AG09319 (cell line): ENCODE measurements around the gene CDKN2B-AS1.

Experiments used
- DNase-seq: peaks from one replicate; pipeline ENCODE4 v3.0.0-alpha.2; 2010; ENCODE audit warnings: low read depth; ENCODE audit errors: extremely low read depth
- TF ChIP-seq, protein P1 (sequence below): IDR thresholded peaks from 2 replicates; pipeline ENCODE4 v1.5.1; 2011; ENCODE audit warnings: low read depth, mild to moderate bottlenecking, inconsistent platforms, low read length, moderate library complexity

CDKN2B-AS1 gene

DNA sequence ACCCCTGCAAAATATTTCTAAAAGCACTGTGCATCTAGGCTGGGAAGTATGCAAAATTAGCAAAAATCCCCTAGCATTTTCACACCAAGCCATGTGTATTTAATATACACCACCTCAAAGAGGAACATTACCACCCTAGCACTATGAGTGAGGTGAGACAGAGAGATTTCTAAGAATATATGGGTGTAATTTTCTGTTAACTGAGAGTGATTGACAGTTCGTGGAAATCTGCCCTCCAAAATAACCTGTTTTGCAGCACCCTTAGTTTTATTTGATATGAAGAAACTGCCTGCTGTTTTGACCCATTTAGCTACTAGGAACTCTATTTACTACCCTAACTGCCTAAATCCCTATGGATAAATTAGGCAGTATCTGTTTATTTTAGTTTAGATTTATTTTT, 78.8 kb downstream of the CDKN2B-AS1 start:
- TF ChIP-seq, protein P1, sequence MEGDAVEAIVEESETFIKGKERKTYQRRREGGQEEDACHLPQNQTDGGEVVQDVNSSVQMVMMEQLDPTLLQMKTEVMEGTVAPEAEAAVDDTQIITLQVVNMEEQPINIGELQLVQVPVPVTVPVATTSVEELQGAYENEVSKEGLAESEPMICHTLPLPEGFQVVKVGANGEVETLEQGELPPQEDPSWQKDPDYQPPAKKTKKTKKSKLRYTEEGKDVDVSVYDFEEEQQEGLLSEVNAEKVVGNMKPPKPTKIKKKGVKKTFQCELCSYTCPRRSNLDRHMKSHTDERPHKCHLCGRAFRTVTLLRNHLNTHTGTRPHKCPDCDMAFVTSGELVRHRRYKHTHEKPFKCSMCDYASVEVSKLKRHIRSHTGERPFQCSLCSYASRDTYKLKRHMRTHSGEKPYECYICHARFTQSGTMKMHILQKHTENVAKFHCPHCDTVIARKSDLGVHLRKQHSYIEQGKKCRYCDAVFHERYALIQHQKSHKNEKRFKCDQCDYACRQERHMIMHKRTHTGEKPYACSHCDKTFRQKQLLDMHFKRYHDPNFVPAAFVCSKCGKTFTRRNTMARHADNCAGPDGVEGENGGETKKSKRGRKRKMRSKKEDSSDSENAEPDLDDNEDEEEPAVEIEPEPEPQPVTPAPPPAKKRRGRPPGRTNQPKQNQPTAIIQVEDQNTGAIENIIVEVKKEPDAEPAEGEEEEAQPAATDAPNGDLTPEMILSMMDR: no peak
- DNase-seq: no peak

DNA sequence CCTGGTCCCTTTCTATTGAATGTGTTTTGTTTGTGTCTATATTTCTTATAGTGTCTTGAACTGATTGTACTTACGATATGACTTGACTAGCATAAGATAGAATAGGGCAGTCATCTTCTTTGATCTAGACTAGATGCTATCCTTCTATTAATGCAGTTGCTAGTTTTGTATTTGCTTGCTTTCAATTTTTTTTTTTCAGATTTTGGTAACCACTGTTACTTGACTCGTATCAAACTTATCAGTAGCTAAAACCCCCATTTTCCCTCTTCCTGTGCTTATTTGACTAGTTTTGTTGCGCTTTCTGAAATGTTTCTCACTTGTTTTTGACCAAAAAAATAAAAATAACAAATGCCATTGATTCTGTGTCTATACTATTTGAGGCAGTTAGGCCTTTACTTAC, 83.5 kb downstream of the CDKN2B-AS1 start:
- TF ChIP-seq, protein P1: no peak
- DNase-seq: no peak

DNA sequence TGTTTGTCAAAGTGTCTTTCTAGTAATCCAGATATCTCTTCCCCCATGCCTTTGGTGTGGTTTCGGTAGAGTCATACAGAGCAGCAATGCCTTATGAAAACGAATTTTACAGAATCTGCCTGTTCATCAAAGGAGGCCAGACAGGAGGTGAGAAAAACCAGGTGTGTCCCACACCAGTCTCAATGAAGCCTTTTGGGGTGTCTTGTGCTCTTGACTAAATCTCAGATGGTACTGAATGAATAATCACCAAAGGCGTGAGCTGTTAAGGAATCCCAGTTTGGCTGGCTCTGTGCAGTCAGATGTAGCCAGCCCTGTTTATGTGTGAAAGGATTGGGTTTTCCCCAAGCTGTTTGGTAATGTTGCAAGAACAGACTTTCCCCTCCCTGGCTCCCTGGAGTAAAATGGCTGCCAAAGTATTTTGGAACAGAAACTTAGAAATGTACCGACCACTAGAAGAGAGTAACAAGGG, 85.3 kb downstream of the CDKN2B-AS1 start:
- TF ChIP-seq, protein P1: no peak
- no peak for DNase-seq

DNA sequence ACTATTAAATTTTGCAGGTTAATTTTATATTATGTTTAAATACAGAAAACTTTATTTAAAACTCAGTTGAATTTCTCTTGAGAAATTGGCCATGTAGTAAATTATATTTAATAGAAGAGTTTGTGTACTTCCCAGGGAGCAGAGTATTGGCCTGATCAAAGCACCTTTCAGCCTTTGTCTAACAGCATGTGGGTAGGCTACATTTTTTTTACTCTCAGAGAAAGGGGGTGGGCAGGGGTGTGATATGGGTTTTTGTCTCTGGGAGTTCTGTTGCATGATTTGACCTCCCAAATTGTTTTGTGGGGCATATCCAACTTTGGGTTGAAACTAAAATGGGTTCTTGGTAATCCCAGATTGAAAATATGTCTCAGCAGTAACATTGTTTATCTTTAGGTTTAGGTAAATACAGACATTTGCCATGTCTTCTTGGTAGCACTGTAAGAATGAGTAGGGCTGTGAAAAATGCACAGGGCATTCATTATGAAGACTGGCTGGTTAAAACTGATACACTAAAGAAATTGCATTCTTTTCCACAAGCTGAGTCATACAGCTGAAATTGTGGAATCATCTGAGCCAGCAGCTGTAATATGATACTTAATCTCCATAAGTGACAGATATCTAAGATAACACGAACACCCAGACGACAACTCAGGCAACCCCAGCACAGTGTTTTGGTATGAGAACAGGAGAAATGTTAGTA, 89.9 kb downstream of the CDKN2B-AS1 start:
- DNase-seq: peak; percentile 57

DNA sequence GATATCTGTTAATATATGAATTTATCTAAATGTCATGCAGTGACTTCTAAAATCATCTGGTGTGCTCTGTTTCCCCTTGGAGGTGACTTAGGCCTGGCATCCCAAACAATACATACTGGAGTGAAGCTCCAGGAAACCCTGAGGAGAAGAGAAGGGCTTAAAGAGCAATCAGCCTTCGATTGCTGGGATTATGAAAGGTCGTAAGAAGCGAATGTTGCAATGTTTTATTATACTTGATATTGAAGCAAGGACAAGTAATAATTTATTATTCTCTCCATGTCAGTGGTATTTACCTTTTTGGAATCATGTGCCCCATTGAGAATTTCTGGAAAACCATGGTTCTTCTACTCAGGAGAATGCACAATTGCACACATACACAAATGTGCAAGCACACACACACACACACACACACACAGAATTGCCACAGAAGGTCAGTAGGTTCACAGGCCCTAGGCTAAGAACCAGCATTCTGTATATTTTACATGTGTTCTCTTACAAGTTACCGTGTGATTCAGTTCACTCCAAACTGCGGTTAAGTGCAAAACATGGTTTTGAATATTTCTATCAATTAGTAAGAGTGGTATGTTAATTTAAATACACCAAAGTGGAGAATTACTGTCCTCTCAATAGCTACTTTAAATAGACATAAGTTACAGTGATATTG, 93.6 kb downstream of the CDKN2B-AS1 start:
- no peak for DNase-seq
- TF ChIP-seq, protein P1: no peak

More for the DNA sequence above, 89.9 kb downstream of the CDKN2B-AS1 start:
- TF ChIP-seq, protein P1: no peak

DNA sequence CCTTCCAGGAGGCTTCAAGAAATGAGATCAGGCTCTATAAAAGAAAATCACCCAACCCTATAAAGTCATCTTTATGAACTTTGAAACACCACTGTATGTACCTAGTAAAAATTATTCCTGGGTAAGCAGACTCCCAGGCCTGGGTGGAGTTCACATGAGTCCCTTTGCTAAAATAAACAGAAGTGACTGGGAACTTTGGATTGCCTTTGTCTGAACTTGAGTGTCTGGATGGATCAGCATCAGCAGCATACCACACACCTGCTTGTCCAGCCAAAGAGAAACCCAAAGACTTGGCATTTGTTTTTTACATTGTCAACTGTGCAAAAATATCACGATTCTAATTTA, 94.1 kb downstream of the CDKN2B-AS1 start:
- no peak for DNase-seq
- TF ChIP-seq, protein P1: no peak

DNA sequence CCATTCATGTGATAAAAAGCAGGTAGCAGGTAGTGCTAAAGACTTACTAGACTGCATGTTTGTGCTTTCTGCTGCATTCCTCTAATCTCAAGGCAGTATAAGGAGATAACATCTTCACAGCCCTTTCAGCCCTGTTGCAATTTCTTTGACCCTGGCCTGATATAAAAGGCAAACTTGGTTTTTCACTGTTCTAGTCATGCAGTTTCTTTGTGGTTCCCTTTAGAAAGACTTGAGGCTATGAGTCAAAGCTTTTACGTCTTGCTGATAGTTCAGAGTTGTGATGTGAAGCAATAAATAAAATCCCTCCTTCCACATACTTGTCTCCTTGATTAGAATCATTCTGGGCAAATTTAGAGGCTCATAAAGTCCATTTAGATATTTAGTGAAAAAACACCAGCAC, 103.1 kb downstream of the CDKN2B-AS1 start:
- TF ChIP-seq, protein P1: no peak
- no peak for DNase-seq
